Ovary (tissue), 9 donors: Measurements from ENCODE around the gene RSRC1. TPM values are rescaled to one million over a fixed set of nuclear protein-coding genes. Genes with fewer than 3 reads are reported as not detected.

ENCODE experiments used
- DNase-seq, 5 donors: peaks; one replicate each; pipeline ENCODE4 v3.0.0-alpha.2; 2019 to 2020
- H3K27ac ChIP-seq, 2 donors: fragments of 200-600 bp; one replicate each; pipeline versions ENCODE4 v1.5.1 to v1.8.0; 2019 to 2022
- H3K27me3 ChIP-seq: fragments of 200-600 bp; one replicate; pipeline ENCODE4 v1.8.0; 2022
- H3K36me3 ChIP-seq: fragments of 200-600 bp; sonication (generic); one replicate; pipeline ENCODE4 v1.5.1; 2019
- H3K4me1 ChIP-seq: one replicate; pipeline ENCODE4 v1.8.1; 2013; ENCODE audit warnings: mild to moderate bottlenecking, moderate library complexity; ENCODE audit not compliant: insufficient read depth
- H3K4me3 ChIP-seq: fragments of 200-600 bp; sonication (generic); one replicate; pipeline ENCODE4 v1.5.1; 2017
- H3K9me3 ChIP-seq, 2 donors: fragments of 200-600 bp in 1 of 2; sonication (generic) in 1 of 2; one replicate each; pipeline versions ENCODE4 v1.5.1 to v1.8.1; 2013 to 2019; ENCODE audit warnings: mild to moderate bottlenecking in 1 of 2, moderate library complexity in 1 of 2
- CTCF ChIP-seq, 3 donors: fragments of 450-650 bp in 2 of 3; fragments of 200-600 bp in 1 of 3; IDR thresholded peaks; one replicate each; pipeline versions ENCODE4 v1.5.1 to v1.8.0; 2016 to 2022; ENCODE audit warnings: antibody characterized with exemption in 3 of 3, mild to moderate bottlenecking in 1 of 3
- EP300 ChIP-seq: sonication (generic); formaldehyde crosslinking; IDR thresholded peaks from one replicate; pipeline ENCODE4 v1.6.1; 2017; ENCODE audit warnings: antibody characterized with exemption
- POLR2A ChIP-seq: fragments of 450-650 bp; IDR thresholded peaks from one replicate; pipeline ENCODE4 v1.6.1; 2017; ENCODE audit warnings: antibody characterized with exemption, mild to moderate bottlenecking, moderate library complexity
- WGBS, 3 donors: extraction: QIAGEN DNeasy Blood & Tissue Kit in 1 of 3; methylation state at CpG; one replicate each; pipeline versions ENCODE4 v1.1.5 to v1.1.7; 2013 to 2017; 5-methylcytosine and 5-hydroxymethylcytosine counted together
- intact Hi-C, 4 donors: fragments of 100-400 bp; cut with DNase I; formaldehyde crosslinking; loops; one replicate each; pipeline versions ENCODE4 v1.11.0 to v1.15.1; 2022 to 2023
- polyA plus RNA-seq, 2 donors: library from polyadenylated mRNA; stranded (reverse); fragments of 200-250 nt in 1 of 2; fragments of 350-450 nt in 1 of 2; fragmentation: Illumina TruSeq in 1 of 2; extraction: RNeasy Lipid Tissue Mini Kit (QIAGEN cat#74804) in 1 of 2; gene quantifications; one replicate each; pipeline ENCODE4 v1.2.3, GENCODE V29; 2013 to 2014
- total RNA-seq, 7 donors: library from RNA; depleted of rRNA in 2 of 7; stranded (reverse); fragments of >200 nt in 2 of 7; fragmentation: NEBNext Ultra II Directional in 3 of 7; extraction: Animal tissue kit (Norgen Biotek cat#: 25700) in 3 of 7; gene quantifications; one replicate each; pipeline versions ENCODE4 v1.1.0 to v1.2.4, GENCODE V29; 2016 to 2023
- donor health status: DM: no; HTN: no; CAD: no; lungs with moderate emphysema.
- donor health status: DM: no; HTN: no; CAD: no.
- donor health status: Bipolar disorder and iron deficiency.
- donor health status: DM: yes; HTN: yes; CAD: no.
- donor health status: DM: no; HTN: no; CAD: no.
- donor health status: DM: yes; HTN: yes; CAD: no.

The RSRC1 gene
- total and polyA plus RNA-seq, 9 donors = 13.4 to 45.1 (median 31.8) TPM

- H3K27ac ChIP-seq = no peak overlapping the region
- no peaks in the 10 kb centered on the region for H3K4me1 ChIP-seq
- no peaks in the 10 kb centered on the region for H3K36me3 ChIP-seq
- no peaks in the 10 kb centered on the region for H3K9me3 ChIP-seq
- 87 to 94% (median 91%) methylated on average over 1 of the region's 1 CpG for WGBS, 3 donors
- no peak overlapping the region for H3K4me3 ChIP-seq
- no peak for TF ChIP-seq EP300
- no peak for TF ChIP-seq CTCF (IDR thresholded peaks at IDR 0.05)
- no peak for TF ChIP-seq POLR2A
- no peaks in the 10 kb centered on the region for H3K27me3 ChIP-seq
- intact Hi-C loops = no loop called here
- DNase-seq = no peak
Measured at GRCh38 chr3:158369279-158369678, 259.4 kb downstream of the RSRC1 start.

- intact Hi-C loops = no loop called here
- H3K27ac ChIP-seq = no peak overlapping the region
- no peaks in the 10 kb centered on the region for H3K36me3 ChIP-seq
- WGBS, 3 donors = 76 to 90% (median 86%) methylated on average over 4 of the region's 4 CpGs
- no peaks in the 10 kb centered on the region for H3K27me3 ChIP-seq
- H3K4me1 ChIP-seq = no peaks in the 10 kb centered on the region
- H3K9me3 ChIP-seq = no peaks in the 10 kb centered on the region
- TF ChIP-seq CTCF (IDR thresholded peaks at IDR 0.05) = no peak
- TF ChIP-seq EP300 = no peak
- no peak for TF ChIP-seq POLR2A
- H3K4me3 ChIP-seq = no peak overlapping the region
- no peak for DNase-seq
Measured at GRCh38 chr3:158379517-158379916, 269.6 kb downstream of the RSRC1 start.

- H3K4me3 ChIP-seq = no peak overlapping the region
- H3K4me1 ChIP-seq = no peaks in the 10 kb centered on the region
- no peak overlapping the region for H3K27ac ChIP-seq
- DNase-seq = no peak
- intact Hi-C loops = no loop called here
- H3K9me3 ChIP-seq = no peaks in the 10 kb centered on the region
- no peaks in the 10 kb centered on the region for H3K36me3 ChIP-seq
- H3K27me3 ChIP-seq = no peaks in the 10 kb centered on the region
- WGBS, 3 donors = 91 to 100% (median 95%) methylated on average over 2 of the region's 2 CpGs
- TF ChIP-seq CTCF (IDR thresholded peaks at IDR 0.05) (no peak), POLR2A (no peak), EP300 (no peak)
Measured at GRCh38 chr3:158381262-158381868, 271.5 kb downstream of the RSRC1 start.

GRCh38 chr3:158382479-158382878 is 272.6 kb downstream of the RSRC1 start:
- no peak for TF ChIP-seq EP300
- TF ChIP-seq POLR2A = no peak
- no peak for TF ChIP-seq CTCF (IDR thresholded peaks at IDR 0.05)
- WGBS, 3 donors = 8 to 28% (median 26%) methylated on average over 2 of the region's 2 CpGs
- Histone ChIP-seq H3K4me1 (no peaks in the 10 kb centered on the region), H3K27me3 (no peaks in the 10 kb centered on the region), H3K4me3 (no peak overlapping the region), H3K9me3 (no peaks in the 10 kb centered on the region), H3K27ac (no peak overlapping the region), H3K36me3 (no peaks in the 10 kb centered on the region)
- no peak for DNase-seq
- intact Hi-C loops = no loop called here
